ENCODE results near the gene RAD52.

DNA sequence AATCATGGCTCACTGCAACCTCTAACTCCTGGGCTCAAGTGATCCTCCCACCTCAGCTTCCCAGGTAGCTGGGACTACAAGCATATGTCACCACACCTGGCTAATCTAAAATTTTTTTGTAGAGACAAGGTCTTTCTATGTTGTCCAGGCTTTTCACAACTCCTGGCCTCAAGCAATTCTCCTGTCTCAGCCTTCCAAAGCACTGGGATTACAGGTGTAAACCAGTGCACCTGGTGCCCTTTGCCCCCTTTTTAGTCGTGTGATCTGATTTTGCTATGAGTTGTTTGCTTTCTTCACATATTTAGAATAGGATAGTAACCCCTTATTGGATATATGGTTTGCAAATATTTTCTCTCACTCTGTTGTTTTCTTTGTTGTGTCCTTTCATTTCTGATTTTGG is 1.7 kb upstream of the RAD52 start:
- TF ChIP-seq, protein P1, sequence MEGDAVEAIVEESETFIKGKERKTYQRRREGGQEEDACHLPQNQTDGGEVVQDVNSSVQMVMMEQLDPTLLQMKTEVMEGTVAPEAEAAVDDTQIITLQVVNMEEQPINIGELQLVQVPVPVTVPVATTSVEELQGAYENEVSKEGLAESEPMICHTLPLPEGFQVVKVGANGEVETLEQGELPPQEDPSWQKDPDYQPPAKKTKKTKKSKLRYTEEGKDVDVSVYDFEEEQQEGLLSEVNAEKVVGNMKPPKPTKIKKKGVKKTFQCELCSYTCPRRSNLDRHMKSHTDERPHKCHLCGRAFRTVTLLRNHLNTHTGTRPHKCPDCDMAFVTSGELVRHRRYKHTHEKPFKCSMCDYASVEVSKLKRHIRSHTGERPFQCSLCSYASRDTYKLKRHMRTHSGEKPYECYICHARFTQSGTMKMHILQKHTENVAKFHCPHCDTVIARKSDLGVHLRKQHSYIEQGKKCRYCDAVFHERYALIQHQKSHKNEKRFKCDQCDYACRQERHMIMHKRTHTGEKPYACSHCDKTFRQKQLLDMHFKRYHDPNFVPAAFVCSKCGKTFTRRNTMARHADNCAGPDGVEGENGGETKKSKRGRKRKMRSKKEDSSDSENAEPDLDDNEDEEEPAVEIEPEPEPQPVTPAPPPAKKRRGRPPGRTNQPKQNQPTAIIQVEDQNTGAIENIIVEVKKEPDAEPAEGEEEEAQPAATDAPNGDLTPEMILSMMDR (IDR thresholded peaks at IDR 0.05), result no peak
- no peak for TF ChIP-seq EP300 (IDR thresholded peaks at IDR 0.05)
- TF ChIP-seq POLR2A (IDR thresholded peaks at IDR 0.05), result no peak
